Natural killer cell treated with Interleukin-12 subunit alpha and Interleukin-12 subunit beta and Interleukin-15 and Interleukin-18, amount 100 ng/mL, for 72 hours (primary cell): ENCODE results near the gene NHERF2. TPM values are rescaled to one million over a fixed set of nuclear protein-coding genes. Genes with fewer than 3 reads are reported as not detected.
"Not testable (repeated sequence)": the region's sequence is repeated elsewhere in the genome, so short reads cannot be mapped to it uniquely, and the experiment has no call there.

Experiments
- ATAC-seq, 2 donors: fragments of 150-1000 bp; cut with Tn5 transposase in 1 of 2; sonication (Bioruptor Pico), chemical (Tn5 transposase) in 1 of 2; 2 replicates each; pipeline ENCODE4 v1.10.0; 2021
- DNase-seq: peaks from one replicate; pipeline ENCODE4 v3.0.0; 2022; ENCODE audit warnings: low spot score
- H3K27ac Mint-ChIP-seq, 2 donors: 1 replicate in 1 of 2; 2 replicates in 1 of 2; pipeline ENCODE4 v1.8.0; 2022; ENCODE audit warnings: mixed read lengths in 2 of 2, mild to moderate bottlenecking in 1 of 2, moderate library complexity in 1 of 2
- H3K27me3 Mint-ChIP-seq, 2 donors: 1 replicate in 1 of 2; 2 replicates in 1 of 2; pipeline ENCODE4 v1.8.0; 2022; ENCODE audit warnings: mixed read lengths in 2 of 2
- H3K36me3 Mint-ChIP-seq: one replicate; pipeline ENCODE4 v1.8.0; 2022; ENCODE audit warnings: mixed read lengths
- H3K4me1 Mint-ChIP-seq, 2 donors: 1 replicate in 1 of 2; 2 replicates in 1 of 2; pipeline ENCODE4 v1.8.0; 2022; ENCODE audit warnings: low read depth in 2 of 2, mixed read lengths in 2 of 2, mild to moderate bottlenecking in 1 of 2
- H3K4me3 Mint-ChIP-seq: one replicate; pipeline ENCODE4 v1.8.0; 2022; ENCODE audit warnings: mixed read lengths
- H3K9me3 Mint-ChIP-seq: 2 replicates; pipeline ENCODE4 v1.8.0; 2022; ENCODE audit warnings: mixed read lengths
- total RNA-seq, 2 donors: library from RNA; stranded (reverse); gene quantifications; one replicate each; pipeline ENCODE4 v1.2.3, GENCODE V29; 2022

Gene NHERF2
- total RNA-seq, 2 donors from 2014 or later = 3.8 to 4.5 TPM

GRCh38 chr16:2006317-2006716, 20.4 kb upstream of the NHERF2 start:
- Mint-ChIP-seq H3K27me3 (no peaks in the 10 kb centered on the region), H3K9me3 (no peaks in the 10 kb centered on the region), H3K27ac (peak overlapping the region in 1 of 2 donors; percentile 63), H3K36me3 (no peaks in the 10 kb centered on the region), H3K4me1 (peaks cover 32 to 37% of the 10 kb centered on the region in 2 donors), H3K4me3 (peak overlapping the region; percentile 95)
- DNase-seq (no peak), ATAC-seq (no peak)

- peak overlapping the region; percentile 95 for H3K4me3 Mint-ChIP-seq
- no peaks in the 10 kb centered on the region for H3K9me3 Mint-ChIP-seq
- no peaks in the 10 kb centered on the region for H3K27me3 Mint-ChIP-seq
- H3K27ac Mint-ChIP-seq = peak overlapping the region; percentile 81 to 86
- H3K36me3 Mint-ChIP-seq = no peaks in the 10 kb centered on the region
- DNase-seq = no peak
- ATAC-seq = no peak
- H3K4me1 Mint-ChIP-seq = peaks cover 32 to 37% of the 10 kb centered on the region in 2 donors
These were observed 19.4 kb upstream of the NHERF2 start for GRCh38 chr16:2007081-2007836.

DNA sequence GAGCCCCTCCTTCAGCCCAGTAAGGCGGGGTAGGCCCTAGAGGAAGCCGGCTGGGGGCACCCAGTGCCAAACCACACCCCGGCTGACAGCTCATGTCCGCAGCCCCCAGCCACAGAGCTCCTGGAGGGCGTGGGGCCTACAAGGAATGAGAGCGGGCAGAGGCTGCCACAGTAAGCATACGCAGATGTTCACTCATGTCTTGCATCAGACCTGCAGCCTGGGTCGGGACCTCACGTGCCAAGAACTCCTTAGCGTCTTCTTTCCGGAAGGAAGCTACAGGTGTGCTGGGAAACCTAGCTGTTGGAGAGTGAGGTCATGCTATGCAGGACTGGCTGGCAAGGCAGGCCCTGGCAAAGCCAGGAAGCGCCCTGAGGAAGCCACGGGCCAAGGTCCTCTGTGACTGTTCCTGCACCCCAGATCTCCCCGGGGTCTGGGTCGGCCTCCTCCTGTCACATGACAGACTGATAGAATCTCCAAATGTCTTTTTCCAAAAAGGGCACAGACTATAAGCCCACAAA, 18.6 kb upstream of the NHERF2 start:
- H3K27me3 Mint-ChIP-seq = no peaks in the 10 kb centered on the region
- H3K4me1 Mint-ChIP-seq = peaks cover 30 to 37% of the 10 kb centered on the region in 2 donors
- no peak for ATAC-seq
- H3K4me3 Mint-ChIP-seq = peak overlapping the region; percentile 95
- H3K36me3 Mint-ChIP-seq = no peaks in the 10 kb centered on the region
- DNase-seq = no peak
- H3K9me3 Mint-ChIP-seq = no peaks in the 10 kb centered on the region
- H3K27ac Mint-ChIP-seq = peak overlapping the region; percentile 81 to 86

- Mint-ChIP-seq H3K36me3 (no peaks in the 10 kb centered on the region), H3K27ac (peak overlapping the region; percentile 81 to 86), H3K4me1 (peaks cover 30 to 37% of the 10 kb centered on the region in 2 donors), H3K9me3 (no peaks in the 10 kb centered on the region), H3K27me3 (no peaks in the 10 kb centered on the region), H3K4me3 (peak overlapping the region; percentile 95)
- DNase-seq = no peak
- ATAC-seq = peak in 1 of 2 donors; percentile 6
These were observed 18.0 kb upstream of the NHERF2 start for GRCh38 chr16:2008631-2009163.

DNA sequence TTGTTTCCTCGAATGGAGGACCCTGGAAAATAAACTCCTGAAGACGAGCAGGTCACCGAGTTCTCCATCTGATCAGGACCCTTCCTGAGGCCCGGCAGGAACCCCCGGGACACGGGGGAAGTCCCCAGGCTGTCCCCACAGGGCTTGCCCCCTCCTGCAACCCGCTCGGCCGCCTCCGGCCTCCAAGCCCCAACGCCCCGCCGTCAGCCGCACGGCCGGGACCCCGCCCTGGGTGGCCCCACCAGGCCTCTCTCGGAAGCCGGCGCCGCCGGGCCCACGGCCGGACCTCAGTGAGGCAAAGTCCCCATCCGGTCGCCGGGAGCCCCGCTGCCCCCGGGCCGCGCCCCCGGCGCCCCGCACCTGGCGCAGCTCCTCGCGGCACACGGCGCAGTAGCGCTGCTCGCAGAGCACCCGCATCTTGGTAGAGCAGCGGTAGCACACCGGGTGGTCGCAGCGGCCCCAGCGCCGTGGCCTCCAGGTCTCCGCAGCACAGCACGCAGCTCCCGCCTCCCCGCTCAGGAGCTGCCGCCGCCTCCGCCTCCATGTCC, 17.5 kb upstream of the NHERF2 start:
- Mint-ChIP-seq H3K27me3 (no peaks in the 10 kb centered on the region), H3K27ac (peak overlapping the region; percentile 81 to 86), H3K36me3 (no peaks in the 10 kb centered on the region), H3K4me1 (peaks cover 30 to 37% of the 10 kb centered on the region in 2 donors), H3K4me3 (peak overlapping the region; percentile 95), H3K9me3 (no peaks in the 10 kb centered on the region)
- no peak for DNase-seq
- peak; percentile 47 to 53 for ATAC-seq

DNA sequence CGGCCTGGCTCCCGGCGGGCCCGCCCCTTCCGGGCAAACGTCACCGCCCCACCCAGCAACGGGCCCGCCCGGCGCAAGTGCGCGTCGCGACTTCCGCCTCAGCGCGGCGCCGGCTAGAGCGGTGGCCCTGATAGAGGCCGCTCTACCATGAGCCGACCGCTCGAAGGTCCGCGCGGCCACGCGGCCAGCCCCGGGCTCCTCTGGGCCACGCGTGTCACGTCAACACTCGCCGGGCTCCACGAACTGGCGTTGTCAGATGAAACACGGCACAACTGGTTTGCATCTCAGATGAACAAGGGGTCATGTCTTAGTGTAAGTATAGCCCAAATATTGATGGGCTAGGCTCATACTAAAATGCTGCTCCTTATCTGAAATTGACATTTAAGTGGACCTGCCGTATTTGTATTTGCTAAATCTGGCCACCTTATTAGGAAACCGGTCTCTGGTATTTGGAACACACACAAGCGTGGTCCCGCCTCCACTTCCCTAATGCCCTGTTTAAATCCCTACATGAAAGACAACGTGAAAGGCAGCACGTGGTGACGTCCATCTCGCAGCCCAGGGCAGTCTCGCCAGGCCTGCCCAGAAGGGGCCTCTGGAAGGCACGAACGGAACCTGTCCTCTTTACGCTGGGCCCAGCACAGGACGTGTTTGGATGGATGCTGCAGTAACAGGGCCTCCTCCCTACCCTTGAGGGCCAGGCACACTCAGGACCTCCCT, 16.8 kb upstream of the NHERF2 start, which contains the start of gene ZNF598:
TSS of gene ZNF598 (minus strand) at position 31 of the 720 bp plus-strand sequence.
- peak within 1 kb of the TSS; percentile 96 for H3K27ac Mint-ChIP-seq
- DNase-seq (peak; percentile 89), ATAC-seq (peak; percentile 97 to 99)
- H3K4me1 Mint-ChIP-seq = peaks cover 28 to 37% of the 10 kb centered on the region in 2 donors
- H3K27me3 Mint-ChIP-seq = no peaks in the 10 kb centered on the region
- H3K4me3 Mint-ChIP-seq = peak within 1 kb of the TSS; percentile 97
- H3K9me3 Mint-ChIP-seq = no peaks in the 10 kb centered on the region
- no peaks in the 10 kb centered on the region for H3K36me3 Mint-ChIP-seq

DNA sequence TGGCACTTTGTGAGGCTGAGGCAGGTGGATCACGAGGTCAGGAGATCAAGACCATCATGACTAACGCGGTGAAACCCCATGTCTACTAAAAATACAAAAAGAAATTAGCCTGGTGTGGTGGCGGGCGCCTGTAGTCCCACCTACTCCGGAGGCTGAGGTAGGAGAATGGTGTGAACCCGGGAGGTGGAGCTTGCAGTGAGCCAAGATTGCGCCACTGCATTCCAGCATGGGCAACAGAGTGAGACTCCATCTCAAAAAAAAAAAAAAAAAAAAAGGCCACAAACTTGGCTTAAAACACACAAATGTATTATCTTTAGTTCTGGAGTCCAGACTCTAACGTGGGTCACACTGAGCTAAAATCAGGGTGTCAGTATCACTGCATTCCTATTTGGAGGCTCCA, 15.0 kb upstream of the NHERF2 start:
- not testable (repeated sequence) for DNase-seq, H3K27ac Mint-ChIP-seq, H3K36me3 Mint-ChIP-seq, ATAC-seq, H3K9me3 Mint-ChIP-seq, H3K4me3 Mint-ChIP-seq, H3K27me3 Mint-ChIP-seq
- peaks cover 20 to 27% of the 10 kb centered on the region in 2 donors for H3K4me1 Mint-ChIP-seq

DNA sequence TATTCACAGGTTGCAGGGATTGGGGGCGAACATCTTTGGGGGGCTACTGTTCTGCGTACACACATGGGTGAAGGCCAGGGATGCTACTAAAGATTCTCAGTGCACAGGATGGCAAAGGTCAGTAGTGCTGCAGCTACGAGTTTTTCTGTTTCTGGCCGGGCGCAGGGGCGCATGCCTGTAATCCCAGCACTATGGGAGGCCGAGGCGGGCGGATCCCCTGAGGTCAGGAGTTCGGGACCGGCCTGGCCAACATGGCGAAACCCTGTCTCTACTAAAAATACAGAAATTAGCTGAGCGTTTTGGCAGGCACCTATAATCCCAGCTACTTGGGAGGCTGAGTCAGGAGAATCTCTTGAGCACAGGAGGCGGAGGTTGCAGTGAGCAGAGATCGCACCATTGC, 13.2 kb upstream of the NHERF2 start:
- no peaks in the 10 kb centered on the region for H3K36me3 Mint-ChIP-seq
- DNase-seq = no peak
- no peak for ATAC-seq
- H3K27me3 Mint-ChIP-seq = peaks cover 0 to 2% of the 10 kb centered on the region in 2 donors
- H3K4me1 Mint-ChIP-seq = peaks cover 7 to 13% of the 10 kb centered on the region in 2 donors
- H3K27ac Mint-ChIP-seq = no peak overlapping the region
- no peak overlapping the region for H3K4me3 Mint-ChIP-seq
- H3K9me3 Mint-ChIP-seq = no peaks in the 10 kb centered on the region

DNA sequence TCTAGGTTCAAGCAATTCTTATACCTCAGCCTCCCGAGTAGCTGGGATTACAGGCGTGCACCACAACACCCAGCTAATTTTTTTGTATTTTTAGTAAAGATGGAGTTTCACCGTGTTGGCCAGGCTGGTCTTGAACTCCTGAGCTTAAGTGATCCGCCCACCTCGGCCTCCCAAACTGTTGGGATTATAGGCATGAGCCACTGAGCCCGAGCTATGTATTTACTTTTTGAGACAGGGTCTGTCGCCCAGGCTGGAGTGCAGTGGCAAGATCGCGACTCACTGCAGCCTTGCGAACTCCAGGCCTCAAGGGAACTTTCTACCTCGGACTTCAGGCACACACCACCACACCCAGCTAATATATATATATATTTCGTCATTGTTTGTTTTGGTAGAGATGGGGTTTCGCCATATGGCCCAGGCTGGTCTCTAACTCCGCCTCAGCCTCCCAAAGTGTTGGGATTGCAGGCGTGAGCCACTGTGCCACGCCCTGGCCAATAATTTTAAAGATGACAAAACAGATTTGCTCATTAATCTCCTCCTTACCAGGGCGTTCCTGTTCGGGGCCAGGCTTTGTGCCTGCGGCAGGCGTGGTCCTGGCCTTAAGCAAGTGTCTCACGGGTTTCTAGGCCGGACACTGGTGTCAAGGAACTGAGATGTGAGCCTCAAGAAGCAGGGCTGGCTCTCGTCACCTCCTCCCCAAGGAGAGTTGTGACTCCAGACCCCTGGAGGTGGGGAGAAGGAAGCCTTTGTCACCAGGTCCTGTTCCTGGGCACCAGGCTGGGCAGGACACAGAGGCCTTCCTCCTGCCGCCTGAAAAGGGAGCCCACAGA, 11.4 kb upstream of the NHERF2 start:
- ATAC-seq = no peak
- no peak for DNase-seq
- H3K27me3 Mint-ChIP-seq = peaks cover 0 to 5% of the 10 kb centered on the region in 2 donors
- H3K27ac Mint-ChIP-seq = no peak overlapping the region
- peaks cover 1 to 3% of the 10 kb centered on the region in 2 donors for H3K4me1 Mint-ChIP-seq
- H3K36me3 Mint-ChIP-seq = no peaks in the 10 kb centered on the region
- H3K9me3 Mint-ChIP-seq = no peaks in the 10 kb centered on the region
- no peak overlapping the region for H3K4me3 Mint-ChIP-seq

DNA sequence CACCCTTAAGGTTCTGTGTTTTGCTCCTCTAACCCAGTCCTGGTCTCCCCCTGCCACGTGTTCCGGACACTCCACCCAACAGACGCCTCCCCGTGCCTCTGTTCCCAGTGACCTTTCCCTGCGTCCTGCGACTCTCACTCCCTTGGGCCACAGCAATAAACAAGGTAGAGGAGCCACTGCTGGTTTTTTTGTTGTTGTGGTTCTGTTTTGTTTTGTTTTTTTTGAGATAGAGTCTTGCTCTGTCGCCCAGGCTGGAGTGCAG, 10.8 kb upstream of the NHERF2 start:
- Mint-ChIP-seq H3K4me3 (no peak overlapping the region), H3K9me3 (no peaks in the 10 kb centered on the region), H3K36me3 (no peaks in the 10 kb centered on the region), H3K27ac (no peak overlapping the region), H3K4me1 (no peaks in the 10 kb centered on the region), H3K27me3 (peaks cover 0 to 5% of the 10 kb centered on the region in 2 donors)
- no peak for DNase-seq
- no peak for ATAC-seq

GRCh38 chr16:2016407-2016922, 10.2 kb upstream of the NHERF2 start:
- no peaks in the 10 kb centered on the region for H3K9me3 Mint-ChIP-seq

GRCh38 chr16:2019518-2019920, 7.2 kb upstream of the NHERF2 start, which contains the start of gene NPW:
TSS of gene NPW (plus strand) at chr16:2019785.
- H3K4me3 Mint-ChIP-seq = no peak within 1 kb of the TSS
- ATAC-seq (no peak), DNase-seq (no peak)
- H3K27ac Mint-ChIP-seq = no peak within 1 kb of the TSS
- H3K27me3 Mint-ChIP-seq = peaks cover 0 to 8% of the 10 kb centered on the region in 2 donors
- no peaks in the 10 kb centered on the region for H3K36me3 Mint-ChIP-seq
- no peaks in the 10 kb centered on the region for H3K9me3 Mint-ChIP-seq
- H3K4me1 Mint-ChIP-seq = peaks cover 5 to 12% of the 10 kb centered on the region in 2 donors

More at GRCh38 chr16:2016407-2016922, 10.2 kb upstream of the NHERF2 start:
- ATAC-seq = peak in 1 of 2 donors; percentile 46
- Mint-ChIP-seq H3K4me3 (no peak overlapping the region), H3K4me1 (no peaks in the 10 kb centered on the region), H3K27me3 (peaks cover 0 to 5% of the 10 kb centered on the region in 2 donors), H3K36me3 (no peaks in the 10 kb centered on the region), H3K27ac (no peak overlapping the region)
- DNase-seq = no peak
